Epithelial cell of esophagus (primary cell): ENCODE data around the gene WNT9A.

Source experiments
- DNase-seq: peaks from one replicate; pipeline ENCODE4 v3.0.0; 2010; ENCODE audit warnings: low read depth
- H3K4me3 ChIP-seq: 2 replicates; pipeline ENCODE4 v1.5.1; 2011; ENCODE audit warnings: mild to moderate bottlenecking, low read length, control low read depth
- CTCF ChIP-seq: IDR thresholded peaks from 2 replicates; pipeline ENCODE4 v1.5.1; 2011; ENCODE audit warnings: low read depth, mild to moderate bottlenecking, low read length, control low read depth, inconsistent platforms; ENCODE audit not compliant: insufficient read depth; ENCODE audit errors: missing control alignments

WNT9A gene

GRCh38 chr1:227893949-227894721, 53.6 kb downstream of the WNT9A start:
- no peak overlapping the region for H3K4me3 ChIP-seq
- no peak for TF ChIP-seq CTCF
- DNase-seq: no peak

- no peak for TF ChIP-seq CTCF
- no peak overlapping the region for H3K4me3 ChIP-seq
- DNase-seq: no peak
Measured at GRCh38 chr1:227893300-227893948, 54.3 kb downstream of the WNT9A start.

GRCh38 chr1:227892489-227893299, 55.0 kb downstream of the WNT9A start:
- H3K4me3 ChIP-seq: no peak overlapping the region
- DNase-seq: no peak
- no peak for TF ChIP-seq CTCF

- no peak for TF ChIP-seq CTCF
- DNase-seq: no peak
- no peak overlapping the region for H3K4me3 ChIP-seq
Measured at GRCh38 chr1:227891955-227892488, 55.7 kb downstream of the WNT9A start.

GRCh38 chr1:227891223-227891954, 56.3 kb downstream of the WNT9A start:
- TF ChIP-seq CTCF: no peak
- no peak for DNase-seq
- H3K4me3 ChIP-seq: no peak overlapping the region

GRCh38 chr1:227890451-227891222, 57.1 kb downstream of the WNT9A start:
- TF ChIP-seq CTCF: no peak
- DNase-seq: no peak
- no peak overlapping the region for H3K4me3 ChIP-seq
